ENCODE measurements around the gene CTTNBP2. TPM values are rescaled to one million over a fixed set of nuclear protein-coding genes. Genes with fewer than 3 reads are reported as not detected.

Gene CTTNBP2
- total RNA-seq, 1 donor from 2014 or later, result 1.8 TPM

GRCh38 chr7:117827862-117828261 lies 45.4 kb downstream of the CTTNBP2 start:
- DNase-seq (ENCODE audit: low read depth), result peak; percentile 86

GRCh38 chr7:117825132-117825531 lies 48.1 kb downstream of the CTTNBP2 start:
- TF ChIP-seq, protein P1, sequence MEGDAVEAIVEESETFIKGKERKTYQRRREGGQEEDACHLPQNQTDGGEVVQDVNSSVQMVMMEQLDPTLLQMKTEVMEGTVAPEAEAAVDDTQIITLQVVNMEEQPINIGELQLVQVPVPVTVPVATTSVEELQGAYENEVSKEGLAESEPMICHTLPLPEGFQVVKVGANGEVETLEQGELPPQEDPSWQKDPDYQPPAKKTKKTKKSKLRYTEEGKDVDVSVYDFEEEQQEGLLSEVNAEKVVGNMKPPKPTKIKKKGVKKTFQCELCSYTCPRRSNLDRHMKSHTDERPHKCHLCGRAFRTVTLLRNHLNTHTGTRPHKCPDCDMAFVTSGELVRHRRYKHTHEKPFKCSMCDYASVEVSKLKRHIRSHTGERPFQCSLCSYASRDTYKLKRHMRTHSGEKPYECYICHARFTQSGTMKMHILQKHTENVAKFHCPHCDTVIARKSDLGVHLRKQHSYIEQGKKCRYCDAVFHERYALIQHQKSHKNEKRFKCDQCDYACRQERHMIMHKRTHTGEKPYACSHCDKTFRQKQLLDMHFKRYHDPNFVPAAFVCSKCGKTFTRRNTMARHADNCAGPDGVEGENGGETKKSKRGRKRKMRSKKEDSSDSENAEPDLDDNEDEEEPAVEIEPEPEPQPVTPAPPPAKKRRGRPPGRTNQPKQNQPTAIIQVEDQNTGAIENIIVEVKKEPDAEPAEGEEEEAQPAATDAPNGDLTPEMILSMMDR (conservative IDR thresholded peaks at IDR 0.05; ENCODE audit: low read depth, low read length), result no peak
- H3K4me3 ChIP-seq (ENCODE audit: low read depth, low read length), result no peak overlapping the region
- peak; percentile 67 for DNase-seq (ENCODE audit: low read depth)

More at GRCh38 chr7:117827862-117828261, 45.4 kb downstream of the CTTNBP2 start:
- H3K4me3 ChIP-seq (ENCODE audit: low read depth, low read length), result no peak overlapping the region
- TF ChIP-seq, protein P1 (conservative IDR thresholded peaks at IDR 0.05; ENCODE audit: low read depth, low read length), result no peak

GRCh38 chr7:117824592-117824991 lies 48.6 kb downstream of the CTTNBP2 start:
- TF ChIP-seq, protein P1 (conservative IDR thresholded peaks at IDR 0.05; ENCODE audit: low read depth, low read length), result no peak
- no peak for DNase-seq (ENCODE audit: low read depth)
- H3K4me3 ChIP-seq (ENCODE audit: low read depth, low read length), result no peak overlapping the region

- no peak for DNase-seq (ENCODE audit: low read depth)
- H3K4me3 ChIP-seq (ENCODE audit: low read depth, low read length), result no peak overlapping the region
- TF ChIP-seq, protein P1 (conservative IDR thresholded peaks at IDR 0.05; ENCODE audit: low read depth, low read length), result no peak
Observed at GRCh38 chr7:117819558-117819957, 53.7 kb downstream of the CTTNBP2 start.

- TF ChIP-seq, protein P1 (conservative IDR thresholded peaks at IDR 0.05; ENCODE audit: low read depth, low read length), result no peak
- H3K4me3 ChIP-seq (ENCODE audit: low read depth, low read length), result no peak overlapping the region
- no peak for DNase-seq (ENCODE audit: low read depth)
Observed at GRCh38 chr7:117818232-117818631, 55.0 kb downstream of the CTTNBP2 start.

GRCh38 chr7:117816727-117817126 lies 56.5 kb downstream of the CTTNBP2 start:
- TF ChIP-seq, protein P1 (conservative IDR thresholded peaks at IDR 0.05; ENCODE audit: low read depth, low read length), result no peak
- H3K4me3 ChIP-seq (ENCODE audit: low read depth, low read length), result no peak overlapping the region
- no peak for DNase-seq (ENCODE audit: low read depth)

DNA sequence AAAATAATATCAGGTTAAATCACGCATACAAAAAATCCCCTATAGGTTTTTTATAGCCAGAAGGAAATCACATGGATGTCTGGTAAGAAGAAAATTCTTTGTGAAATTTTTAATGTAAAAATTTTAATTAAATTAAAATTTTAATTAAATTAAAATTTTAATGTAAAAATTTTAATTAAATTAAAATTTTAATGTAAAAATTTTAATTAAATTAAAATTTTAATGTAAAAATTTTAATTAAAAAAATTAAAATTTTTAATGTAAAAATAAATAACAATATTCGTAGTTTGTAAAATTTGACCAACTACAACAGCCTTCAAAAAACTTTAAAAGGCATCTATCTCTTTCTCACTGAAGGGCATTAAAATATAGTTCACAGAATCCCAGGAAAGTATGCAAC lies 61.5 kb downstream of the CTTNBP2 start:
- TF ChIP-seq, protein P1 (conservative IDR thresholded peaks at IDR 0.05; ENCODE audit: low read depth, low read length), result no peak
- no peak overlapping the region for H3K4me3 ChIP-seq (ENCODE audit: low read depth, low read length)
- DNase-seq (ENCODE audit: low read depth), result no peak
